Hematopoietic multipotent progenitor cell treated with erythropoietin and hydrocortisone succinate and interleukin-3 and kit ligand, for 4 days (in vitro differentiated cells): ENCODE measurements around the gene TSR2.

Experiments
- DNase-seq: peaks from one replicate; pipeline ENCODE4 v3.0.0-alpha.2; 2015

TSR2 gene

GRCh38 chrX:54439960-54440871 lies at the start of gene TSR2:
TSS of gene TSR2 (plus strand) at chrX:54440404. CDS start at chrX:54440422, 18 bp downstream.
- peak; percentile 92 for DNase-seq

- no peak for DNase-seq
Measured at GRCh38 chrX:54397113-54397512, 43.1 kb upstream of the TSR2 start.

GRCh38 chrX:54407266-54407665 lies 32.9 kb upstream of the TSR2 start:
- DNase-seq = no peak

GRCh38 chrX:54411732-54412131 lies 28.5 kb upstream of the TSR2 start:
- no peak for DNase-seq

GRCh38 chrX:54413753-54414152 lies 26.5 kb upstream of the TSR2 start:
- DNase-seq = peak; percentile 71

GRCh38 chrX:54415534-54416350 lies 24.5 kb upstream of the TSR2 start:
- peak; percentile 63 for DNase-seq

- DNase-seq = no peak
Measured at GRCh38 chrX:54416965-54417364, 23.2 kb upstream of the TSR2 start.

GRCh38 chrX:54419559-54420302 lies 20.5 kb upstream of the TSR2 start:
- peak; percentile 51 for DNase-seq

GRCh38 chrX:54422168-54422567 lies 18.0 kb upstream of the TSR2 start:
- no peak for DNase-seq

- peak; percentile 33 for DNase-seq
Measured at GRCh38 chrX:54423161-54423888, 16.9 kb upstream of the TSR2 start.

GRCh38 chrX:54427837-54428424 lies 12.3 kb upstream of the TSR2 start:
- DNase-seq = no peak

GRCh38 chrX:54430519-54430918 lies 9.7 kb upstream of the TSR2 start:
- DNase-seq = no peak

- no peak for DNase-seq
Measured at GRCh38 chrX:54435121-54435520, 5.1 kb upstream of the TSR2 start.

- DNase-seq = no peak
Measured at GRCh38 chrX:54442790-54443189, 2.6 kb downstream of the TSR2 start.

GRCh38 chrX:54444752-54445151 lies 4.5 kb downstream of the TSR2 start:
- no peak for DNase-seq

- no peak for DNase-seq
Measured at GRCh38 chrX:54446084-54446483, 5.9 kb downstream of the TSR2 start.

- peak; percentile 39 for DNase-seq
Measured at GRCh38 chrX:54447461-54447860, 7.3 kb downstream of the TSR2 start.

GRCh38 chrX:54449929-54450328 lies 9.7 kb downstream of the TSR2 start:
- DNase-seq = no peak

GRCh38 chrX:54452920-54453319 lies 12.7 kb downstream of the TSR2 start:
- peak; percentile 45 for DNase-seq

- DNase-seq = no peak
Measured at GRCh38 chrX:54470054-54470760, 30.0 kb downstream of the TSR2 start.
